ENCODE results near the gene AAK1.
A peak's percentile ranks its signal among the peaks of the same experiment; 100 is the strongest.

AAK1 gene

DNA sequence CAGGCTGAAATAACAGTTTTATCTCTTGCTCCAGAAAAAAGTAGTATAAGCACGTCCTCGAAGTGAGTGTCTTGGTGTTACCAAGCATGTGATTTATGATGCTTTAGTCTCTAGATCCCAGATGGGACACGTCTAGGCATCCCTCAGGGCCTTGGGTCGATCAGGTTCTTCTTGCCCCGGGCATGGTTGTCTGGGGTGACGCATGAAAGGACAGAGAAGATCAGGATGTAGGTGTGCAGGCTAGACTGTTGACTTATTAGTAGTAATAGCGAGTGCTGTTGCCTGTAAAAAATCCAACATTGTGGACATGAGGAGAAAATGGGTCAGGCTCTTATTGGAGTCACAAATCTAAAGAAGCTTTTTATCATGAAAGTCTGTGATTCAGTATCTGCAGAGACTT lies 112.4 kb downstream of the AAK1 start:
- DNase-seq, result no peak

DNA sequence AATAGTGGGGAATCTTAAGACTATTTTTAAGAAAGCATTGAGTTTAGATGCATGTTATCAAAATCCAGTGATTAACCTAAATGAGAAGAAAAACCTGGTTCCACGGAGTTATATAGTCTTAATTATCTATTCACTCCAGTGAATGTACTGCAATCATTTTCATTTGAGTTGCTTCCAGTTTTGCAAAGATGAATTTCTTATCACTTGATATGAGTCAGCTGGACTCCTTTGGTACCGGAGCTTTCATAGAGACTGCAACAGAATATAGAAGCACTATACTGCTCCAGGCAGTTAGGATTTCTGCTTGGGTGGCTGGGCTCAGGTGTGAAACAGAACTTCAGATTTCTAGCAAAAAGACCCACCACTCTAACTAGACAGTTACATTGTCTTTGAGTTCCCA lies 114.1 kb downstream of the AAK1 start:
- DNase-seq, result no peak

DNA sequence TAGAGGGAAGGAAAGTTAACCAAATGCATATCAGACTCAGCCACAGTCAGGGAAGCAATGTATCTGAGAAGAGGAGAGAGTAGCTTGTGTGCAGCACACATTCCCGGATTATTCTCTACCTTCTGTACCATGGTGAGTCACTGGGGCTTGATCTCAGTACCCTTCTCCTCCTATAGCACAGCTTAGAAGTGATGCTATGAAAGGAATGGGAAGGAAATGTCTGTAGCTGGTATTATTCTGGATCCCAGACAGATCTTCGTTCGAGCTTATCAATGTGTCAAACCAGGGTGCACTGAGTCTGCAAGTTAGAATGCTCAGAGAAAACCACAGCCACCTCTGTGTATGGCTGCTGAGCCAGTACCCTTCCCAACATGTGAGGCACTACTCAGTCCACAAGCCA lies 118.3 kb downstream of the AAK1 start:
- no peak for DNase-seq

DNA sequence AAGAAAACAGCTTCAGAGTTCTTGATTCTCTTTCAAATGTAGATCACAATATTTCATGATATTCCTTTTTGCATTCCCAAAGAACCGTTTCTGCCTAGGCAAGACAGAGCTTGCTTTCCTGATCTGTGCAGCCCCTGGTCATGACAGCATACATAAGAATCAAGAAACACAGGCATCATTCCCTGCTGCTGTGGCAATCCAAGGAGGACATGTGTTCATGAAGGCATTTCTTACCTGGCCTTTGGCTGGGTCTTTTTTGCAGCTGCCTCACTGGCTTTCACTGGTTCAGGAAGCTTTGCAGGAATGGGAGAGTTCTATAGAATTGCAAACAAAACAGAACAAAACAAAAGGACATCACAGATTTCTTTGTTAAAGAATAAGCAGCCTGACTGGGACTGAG lies 118.7 kb downstream of the AAK1 start:
- no peak for DNase-seq

DNA sequence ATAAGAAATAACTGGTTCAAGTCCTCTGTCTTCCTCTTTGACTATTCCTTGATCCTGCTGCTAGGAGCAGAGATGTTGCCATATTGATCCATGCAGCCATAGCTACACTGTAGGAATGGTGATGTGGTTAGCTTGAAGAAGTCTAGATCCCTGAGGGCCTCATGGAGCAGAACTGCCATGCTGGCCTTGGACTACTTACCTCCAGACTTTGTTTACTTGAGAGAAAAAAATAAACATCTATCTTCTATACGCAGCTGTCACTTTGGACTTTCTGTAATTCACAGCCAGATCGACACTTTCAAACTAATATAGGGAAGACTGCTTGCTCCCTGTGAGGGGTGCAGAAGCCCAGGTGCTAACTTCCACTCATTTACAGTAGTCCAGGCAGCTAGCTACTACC lies 121.8 kb downstream of the AAK1 start:
- DNase-seq, result no peak

DNA sequence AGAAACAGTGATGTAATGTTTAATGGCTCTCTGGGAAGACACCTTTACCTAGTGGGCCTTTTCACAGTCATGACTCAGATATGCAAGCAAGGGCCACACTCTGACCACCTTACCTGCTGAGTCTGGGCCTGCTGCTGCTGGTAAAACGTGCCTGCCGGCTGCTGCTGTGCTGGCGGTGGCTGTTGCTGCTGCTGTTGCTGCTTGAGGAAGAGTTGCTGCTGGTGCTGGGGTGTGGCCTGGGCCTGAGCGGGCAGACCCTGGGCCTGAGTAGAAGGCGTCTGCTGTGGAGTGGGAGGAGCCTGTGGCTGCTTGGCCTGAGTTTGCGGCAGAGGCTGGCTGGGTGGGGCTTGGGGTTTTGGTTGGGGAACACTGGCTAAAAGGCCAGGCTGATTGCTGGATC lies 124.7 kb downstream of the AAK1 start:
- no peak for DNase-seq

DNA sequence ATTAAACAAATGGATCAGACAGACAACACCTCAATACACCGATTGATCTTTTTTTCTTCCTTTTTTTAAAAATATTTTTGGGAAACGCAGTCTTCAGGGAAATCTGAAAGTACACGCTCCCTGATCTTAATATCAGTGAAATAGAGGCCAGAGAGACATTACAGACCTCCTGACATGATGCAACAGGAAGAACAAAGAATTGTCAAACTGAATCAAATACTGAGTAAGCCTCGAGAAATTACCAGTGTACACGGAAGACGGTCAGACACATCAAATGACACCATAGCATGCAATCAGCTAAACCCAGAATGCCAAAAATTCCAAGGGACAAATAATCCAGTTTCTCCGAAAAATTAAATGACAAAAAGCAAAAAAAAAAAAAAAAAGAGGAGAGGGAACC lies 126.1 kb downstream of the AAK1 start:
- no peak for DNase-seq

DNA sequence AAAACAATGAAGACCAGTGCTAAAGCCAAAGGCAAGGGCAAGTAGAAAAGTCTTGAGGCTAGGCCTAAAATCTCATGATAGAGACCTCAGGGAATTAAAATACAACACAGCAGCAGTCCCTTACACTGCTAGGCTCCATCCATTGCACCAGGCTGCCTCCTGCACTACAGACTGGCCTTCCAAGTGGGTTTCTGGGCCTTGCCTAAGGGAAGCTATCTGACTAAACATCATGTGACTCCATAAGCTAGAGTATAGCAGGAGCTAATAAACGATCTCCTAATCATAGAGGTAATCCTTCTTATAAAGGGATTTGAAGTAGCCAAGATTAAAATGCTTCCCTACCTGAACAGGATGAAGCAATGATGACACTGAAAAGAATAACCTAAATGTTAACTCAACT lies 128.7 kb downstream of the AAK1 start:
- DNase-seq, result no peak

DNA sequence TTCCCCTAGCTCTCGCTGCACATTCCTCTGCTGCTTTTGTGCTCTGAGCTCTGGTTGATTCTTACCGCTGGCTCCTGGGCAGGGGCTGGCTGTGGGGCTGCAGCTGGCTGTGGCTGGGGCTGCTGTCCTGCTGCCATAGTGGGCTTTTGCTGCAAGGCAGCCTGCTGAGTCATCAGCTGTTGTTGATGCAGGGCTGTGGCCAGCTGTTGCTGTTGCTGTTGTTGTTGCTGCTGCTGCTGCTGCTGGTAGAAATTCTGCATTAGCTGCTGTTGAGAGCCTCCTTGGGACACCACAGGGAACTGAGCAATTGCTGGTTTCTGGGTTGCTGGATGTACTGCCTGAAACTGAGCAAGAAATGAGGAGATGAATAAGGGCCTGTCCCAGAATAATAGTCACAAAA lies 129.1 kb downstream of the AAK1 start:
- DNase-seq, result no peak

DNA sequence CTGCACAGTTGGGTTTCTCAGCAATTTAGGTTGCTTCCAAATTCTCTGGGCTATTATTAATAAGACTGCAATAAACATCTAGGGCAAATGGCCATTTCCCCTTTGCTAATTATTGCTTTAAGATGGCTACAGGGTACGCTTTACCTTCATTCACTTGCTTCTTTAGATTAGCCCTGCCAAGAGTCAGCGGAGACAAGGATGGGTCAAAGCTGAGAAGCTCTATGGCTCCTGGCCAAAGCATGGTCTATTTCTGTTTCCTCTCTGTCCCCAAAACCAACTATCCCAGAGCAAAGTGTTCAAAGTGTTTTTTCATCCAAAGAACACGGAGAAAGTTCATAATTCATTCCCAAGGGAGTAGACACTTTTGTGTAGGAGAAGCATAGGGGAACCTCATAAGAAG lies 131.1 kb downstream of the AAK1 start:
- no peak for DNase-seq

DNA sequence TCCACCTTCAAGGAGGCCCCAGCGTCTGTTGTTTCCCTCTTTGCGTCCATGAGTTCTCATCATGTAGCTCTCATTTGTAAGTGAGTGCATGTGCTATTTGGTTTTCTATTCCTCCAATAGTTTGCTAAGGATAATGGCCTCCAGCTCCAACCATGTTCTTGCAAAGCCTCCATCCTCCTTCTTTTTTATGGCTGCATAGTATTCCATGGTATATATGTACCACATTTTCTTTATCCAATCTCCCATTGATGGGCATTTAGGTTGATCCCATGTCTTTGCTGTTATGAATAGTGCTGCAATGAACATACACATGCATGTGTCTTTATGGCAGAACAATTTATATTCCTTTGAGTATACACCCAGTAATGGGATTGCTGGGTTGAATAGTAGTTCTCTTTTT lies 133.3 kb downstream of the AAK1 start:
- no peak for DNase-seq

DNA sequence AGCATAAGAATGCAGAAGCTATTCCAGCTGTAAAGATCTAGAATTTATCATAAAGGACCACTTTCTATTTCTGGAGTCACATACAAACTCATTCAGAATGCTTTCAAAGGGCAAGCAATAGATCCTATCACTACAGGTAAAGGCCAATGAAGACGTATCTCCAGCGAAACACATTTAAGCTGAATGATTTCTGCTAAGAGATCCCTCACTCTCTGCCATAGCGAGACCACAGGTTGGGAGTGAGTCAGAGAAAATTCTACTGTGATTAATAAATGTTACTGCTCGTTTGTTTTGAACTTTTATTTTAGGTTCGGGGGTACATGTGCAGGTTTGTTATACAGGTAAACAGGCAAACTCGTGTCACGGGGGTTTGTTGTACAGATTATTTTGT lies 133.8 kb downstream of the AAK1 start:
- no peak for DNase-seq

DNA sequence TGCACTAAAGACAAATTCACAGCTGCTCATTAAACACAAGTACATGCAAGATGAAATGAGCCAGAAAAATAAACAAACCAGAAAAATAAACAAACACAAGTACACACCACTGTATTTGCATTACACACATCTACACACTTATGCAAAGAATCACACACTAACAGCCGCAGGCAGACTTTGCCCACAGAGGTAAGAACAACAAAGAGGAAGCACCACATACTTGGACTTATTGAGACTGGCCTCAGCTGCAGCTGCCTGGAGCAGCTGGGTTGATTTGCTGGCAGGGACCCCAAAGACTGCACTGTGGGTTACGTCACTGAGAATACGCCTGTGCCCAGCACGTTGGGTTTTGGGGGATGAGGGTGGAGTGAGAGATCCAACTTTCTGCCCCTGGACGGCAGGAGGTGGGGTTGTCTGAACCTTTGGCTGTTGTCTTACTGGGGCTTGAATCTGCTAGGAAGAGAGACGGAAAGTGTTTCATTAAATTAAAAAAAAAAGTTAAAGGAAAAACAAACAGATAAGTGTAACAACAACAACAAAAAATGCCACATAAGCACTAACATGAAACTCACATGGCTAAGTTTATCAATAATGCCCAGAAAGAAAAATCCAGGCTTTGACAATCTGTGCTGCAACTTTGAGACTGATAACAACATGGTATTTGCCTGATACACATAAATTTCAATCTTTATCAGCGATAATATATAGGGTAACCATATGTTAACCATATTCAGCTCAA lies 134.4 kb downstream of the AAK1 start:
- DNase-seq, result no peak

DNA sequence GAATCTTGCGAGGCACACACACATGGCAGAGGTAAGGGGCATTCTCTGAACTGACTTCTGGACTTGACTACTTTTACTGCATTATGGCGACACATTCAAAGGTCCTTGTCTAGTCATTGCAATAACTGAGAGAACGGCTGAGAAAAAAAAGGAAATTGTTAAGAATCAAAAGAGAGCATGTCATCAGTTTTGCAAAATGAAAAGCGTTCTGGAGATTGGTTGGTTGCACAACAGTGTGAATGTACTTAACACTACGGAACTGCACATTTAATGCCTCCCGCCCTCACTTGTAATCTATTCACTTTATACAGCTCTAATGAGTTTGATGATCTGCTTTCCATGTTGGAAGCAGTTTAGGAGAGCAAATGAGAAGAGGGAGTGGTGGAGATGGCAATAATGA lies 137.8 kb downstream of the AAK1 start:
- no peak for DNase-seq

DNA sequence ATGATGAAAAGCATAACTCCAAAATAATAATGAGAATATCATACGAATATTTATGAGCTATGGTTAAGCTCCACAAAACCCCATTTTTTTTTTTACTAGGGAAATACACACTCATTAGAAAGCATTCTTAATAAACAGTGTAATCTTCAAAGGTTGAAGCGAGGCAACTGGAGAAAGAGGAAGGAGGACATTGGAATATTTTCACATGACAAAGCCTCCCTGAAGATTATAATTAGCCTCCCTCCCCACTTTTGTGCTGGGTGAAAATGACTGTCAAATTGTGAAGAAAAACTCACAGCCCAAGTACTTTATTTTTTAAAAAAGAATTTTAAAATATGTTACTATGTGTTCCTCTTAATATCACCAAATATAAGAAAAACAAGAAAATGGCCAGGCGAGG lies 142.2 kb downstream of the AAK1 start:
- DNase-seq, result no peak

DNA sequence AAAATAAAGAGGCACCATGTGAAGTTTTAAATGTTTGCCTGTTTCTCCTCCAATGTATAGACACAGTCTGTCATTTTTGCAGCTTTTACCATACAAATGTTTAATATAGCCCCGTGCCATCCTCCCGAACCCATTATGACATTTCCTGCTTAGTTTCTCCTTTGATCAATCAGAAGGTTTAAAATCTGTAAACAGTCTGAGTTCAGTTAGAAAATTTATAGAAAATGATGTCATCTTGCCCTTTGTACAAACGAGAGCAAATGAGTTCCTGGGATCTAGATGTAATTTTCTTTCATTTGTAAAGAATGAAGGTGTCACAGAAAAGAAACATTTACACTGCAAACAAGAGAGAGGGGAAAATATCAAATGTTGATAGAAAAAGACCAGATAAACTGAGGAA lies 143.6 kb downstream of the AAK1 start:
- peak; percentile 18 for DNase-seq

DNA sequence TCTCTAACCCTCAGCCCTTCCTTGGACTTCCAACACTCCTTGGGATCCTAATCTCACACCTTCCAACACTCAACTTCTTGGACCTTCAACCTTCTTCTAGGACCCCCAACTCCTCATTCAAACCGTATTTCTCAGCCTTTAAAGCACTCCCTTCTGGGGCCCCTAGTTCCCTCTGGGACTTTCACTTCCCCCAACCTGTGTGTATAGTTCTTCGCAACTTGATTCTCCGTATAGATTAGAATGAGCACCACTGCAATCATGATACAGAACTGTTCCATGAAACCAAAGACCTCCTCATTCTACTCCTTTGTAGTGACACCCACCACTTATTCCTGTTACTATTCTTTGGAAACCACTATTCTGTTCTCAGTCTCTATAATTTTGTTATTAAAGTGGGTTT lies 144.3 kb downstream of the AAK1 start:
- no peak for DNase-seq

DNA sequence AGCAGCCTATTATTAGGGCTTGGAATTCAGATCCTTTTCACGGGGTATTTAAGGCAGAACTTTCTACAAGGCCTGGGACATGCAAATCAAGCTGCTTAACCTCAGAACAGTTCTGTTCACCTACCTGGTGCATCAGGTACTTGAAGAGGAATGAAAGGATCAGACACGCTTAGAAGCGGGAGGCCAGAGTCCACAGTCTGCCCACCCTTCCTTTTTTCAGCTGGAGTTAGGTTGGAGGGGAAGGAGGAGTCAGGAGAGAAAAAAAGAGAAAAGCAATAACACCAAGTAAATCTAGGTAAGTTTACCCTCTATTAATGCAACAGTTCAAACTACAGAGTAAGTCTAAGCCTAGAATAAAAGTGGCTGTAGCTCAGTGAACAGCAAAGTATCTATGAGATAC lies 147.7 kb downstream of the AAK1 start:
- DNase-seq, result no peak

DNA sequence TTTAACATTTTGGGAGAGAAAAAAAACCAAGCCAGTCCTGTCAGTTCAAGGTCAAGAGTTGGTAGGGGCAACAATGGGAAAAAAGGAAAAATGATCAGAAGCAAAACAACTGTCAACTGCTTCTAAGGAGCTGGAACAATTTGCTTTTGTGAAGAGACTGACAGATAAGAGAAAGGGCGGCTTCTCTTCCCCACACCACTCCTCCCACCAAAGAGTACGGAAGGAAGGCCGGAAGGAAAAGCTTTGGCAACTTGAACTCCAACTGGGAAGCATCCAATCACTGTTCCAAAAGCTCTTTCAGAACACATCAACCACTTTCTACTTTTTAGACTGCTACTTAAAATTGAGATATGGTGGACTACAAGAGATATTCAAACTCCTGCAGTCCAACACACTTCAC lies 148.5 kb downstream of the AAK1 start:
- DNase-seq, result no peak

DNA sequence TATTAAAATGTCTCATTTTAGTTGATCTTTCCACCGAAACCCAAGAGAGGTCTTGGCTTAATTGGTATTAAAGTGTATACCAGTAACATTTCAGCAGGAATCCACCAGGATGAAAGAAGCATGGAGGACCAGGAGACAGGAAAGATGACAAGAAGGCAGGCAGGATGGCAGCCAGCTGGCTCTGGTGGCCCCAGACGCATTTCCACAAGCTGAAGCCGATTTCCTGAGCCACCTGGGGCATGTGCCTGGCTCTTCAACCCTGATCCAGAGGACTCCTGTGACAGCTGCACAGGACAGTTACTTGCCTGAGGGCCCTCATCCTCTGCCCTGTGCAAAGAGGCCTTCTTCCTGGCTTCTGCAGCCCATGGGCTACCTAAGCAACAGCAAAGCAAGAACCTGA lies 149.4 kb downstream of the AAK1 start:
- DNase-seq, result no peak

DNA sequence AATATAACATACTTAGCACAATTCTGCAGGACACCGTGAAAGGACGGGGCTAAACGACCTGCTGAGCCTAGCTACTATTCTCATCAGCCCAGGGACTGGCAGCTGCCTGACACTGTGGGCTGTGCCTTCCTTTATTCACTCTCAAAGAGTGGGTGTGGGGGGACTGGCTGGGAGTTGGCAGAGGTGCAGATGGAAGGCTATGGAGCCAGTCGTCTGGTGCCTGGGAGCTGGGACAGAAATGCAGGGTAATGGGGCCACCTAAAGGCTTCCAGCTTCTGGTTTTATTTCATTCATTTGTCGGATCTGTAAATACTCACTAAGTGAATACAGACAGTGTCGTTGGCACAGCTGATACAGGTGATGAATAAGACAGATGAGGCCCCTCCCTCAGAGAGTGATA lies 150.3 kb downstream of the AAK1 start:
- no peak for DNase-seq

DNA sequence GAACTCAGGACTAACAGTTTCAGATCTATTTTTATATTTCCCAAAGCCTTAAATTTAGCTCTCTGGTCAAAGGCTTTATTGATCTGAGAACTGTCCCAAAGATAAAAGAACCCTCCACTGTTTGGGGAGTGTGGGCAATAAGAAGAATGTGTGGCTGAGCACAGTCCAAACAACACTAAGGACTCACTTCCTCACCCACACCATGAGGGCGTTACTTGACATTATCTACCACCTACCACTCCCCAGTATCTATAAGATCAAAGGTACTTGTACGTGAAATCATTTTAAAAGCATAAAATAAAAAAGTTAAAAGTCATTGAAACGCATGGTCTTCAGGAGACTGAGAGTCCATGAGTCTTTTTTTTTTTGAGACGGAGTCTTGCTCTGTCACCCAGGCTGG lies 151.7 kb downstream of the AAK1 start:
- no peak for DNase-seq

DNA sequence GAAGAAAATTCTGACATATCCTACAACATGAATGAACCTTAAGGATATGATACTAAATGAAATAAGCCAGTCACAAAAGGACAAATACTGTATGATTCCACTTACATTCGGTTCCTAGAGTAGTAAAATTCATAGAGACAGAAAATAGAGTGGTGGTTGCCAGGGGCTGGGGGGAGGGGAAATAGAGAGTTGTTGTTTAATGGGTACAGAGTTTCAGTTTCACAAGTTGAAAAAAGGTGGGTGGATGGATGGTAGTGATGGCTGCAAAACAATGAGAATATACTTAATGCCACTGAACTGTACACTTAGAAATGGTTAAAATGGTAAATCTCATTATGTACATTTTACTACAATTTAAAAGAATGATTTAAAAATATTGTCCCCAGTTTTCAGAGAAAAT lies 153.1 kb downstream of the AAK1 start:
- peak; percentile 20 for DNase-seq

DNA sequence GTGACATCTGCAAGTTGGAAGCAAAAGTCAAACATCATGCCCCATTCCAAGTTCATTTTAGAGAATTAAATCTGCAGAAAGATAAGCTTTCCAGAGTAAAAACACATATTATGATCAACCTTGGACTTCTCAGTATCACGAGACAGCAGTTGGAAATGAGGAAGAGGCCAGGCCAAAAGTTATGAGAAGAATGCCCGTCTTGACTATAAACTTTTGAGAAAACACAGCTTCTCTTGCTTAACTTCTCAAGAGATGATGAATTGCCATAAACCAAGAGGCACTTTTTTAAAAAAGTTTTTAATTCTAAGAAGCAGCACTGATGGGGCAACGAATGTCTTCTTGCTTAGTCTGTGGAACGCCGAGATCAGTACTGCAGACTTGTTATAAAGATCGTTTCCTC lies 153.7 kb downstream of the AAK1 start:
- DNase-seq, result no peak

DNA sequence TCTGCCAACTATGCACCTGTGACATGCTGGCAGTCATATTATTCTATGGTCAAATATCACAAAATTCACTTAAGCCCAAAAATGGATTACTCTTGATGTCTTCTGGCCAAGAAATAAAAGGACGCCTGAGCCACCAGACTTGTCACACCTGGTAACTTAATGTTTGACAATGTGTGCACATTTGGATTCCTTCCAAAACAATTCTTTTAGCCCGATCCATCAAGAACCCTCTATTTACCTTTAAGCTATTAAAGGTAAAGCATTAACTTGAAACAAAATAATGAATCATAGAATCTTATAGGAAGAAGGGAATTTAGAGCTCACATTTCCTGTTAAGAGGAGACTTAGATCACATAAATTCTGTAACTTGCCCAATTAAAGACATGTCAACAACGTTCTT lies 159.8 kb downstream of the AAK1 start:
- no peak for DNase-seq

DNA sequence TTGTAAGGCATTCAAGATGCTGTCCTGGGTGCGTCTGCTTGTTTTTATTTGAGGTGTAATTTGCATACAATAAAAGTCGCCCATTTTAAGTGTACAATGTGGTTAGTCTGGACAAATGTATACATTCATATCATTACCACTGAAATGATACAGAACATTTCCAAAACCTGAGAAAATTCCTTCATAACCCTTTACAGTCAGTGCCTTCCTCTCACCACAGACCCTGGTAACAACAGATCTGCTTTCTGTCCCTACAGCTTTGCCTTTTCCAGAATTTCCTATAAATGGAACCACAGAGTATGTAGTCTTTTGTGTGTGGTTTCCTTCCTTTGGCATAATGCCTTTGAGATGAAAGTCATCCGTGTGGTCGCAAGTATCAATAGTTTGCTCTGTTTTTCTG lies 160.5 kb downstream of the AAK1 start:
- no peak for DNase-seq

Data from CD4-positive, alpha-beta T cell treated with Interleukin-4 for 4 hours (primary cell).